Smooth muscle cell of the brain vasculature (primary cell): Measurements from ENCODE around the gene PGC.

Source experiments
- DNase-seq: peaks from one replicate; pipeline ENCODE4 v3.0.0-alpha.2; 2012; ENCODE audit warnings: low read depth, low spot score

The PGC gene

DNA sequence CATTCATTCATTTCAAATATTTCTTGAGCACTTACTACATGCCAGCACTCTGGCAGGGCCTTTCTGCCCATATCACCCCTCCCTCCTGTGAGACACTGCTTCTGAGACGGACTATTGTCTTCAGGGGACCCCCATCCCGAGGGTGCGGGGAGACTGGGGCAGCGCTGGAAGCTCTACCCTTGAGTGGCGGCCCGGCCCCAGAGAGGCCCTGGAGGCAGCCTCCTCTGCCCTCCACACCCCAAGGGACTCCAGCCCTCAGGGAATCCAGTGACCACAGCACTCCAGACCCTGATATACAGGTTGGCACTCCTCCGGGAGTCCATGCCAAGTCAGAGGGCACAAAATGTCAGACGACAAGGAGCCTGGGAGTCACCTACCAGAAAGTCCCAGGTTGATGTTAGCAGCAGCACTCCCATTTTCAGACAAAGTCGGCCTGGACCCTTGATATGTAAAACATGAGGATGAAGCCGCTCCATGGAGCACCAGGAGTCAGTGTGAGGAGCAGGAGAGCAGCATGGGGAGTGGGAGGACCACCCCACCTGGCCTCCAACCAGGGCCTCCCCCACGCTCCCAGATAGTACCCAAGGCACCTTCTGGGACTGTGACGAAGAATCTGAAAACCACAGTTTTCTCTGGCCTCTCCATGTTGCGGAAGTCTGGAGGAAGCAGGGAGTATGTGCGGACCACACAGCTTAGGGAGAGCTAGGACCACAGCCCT lies 32.5 kb downstream of the PGC start:
- no peak for DNase-seq

DNA sequence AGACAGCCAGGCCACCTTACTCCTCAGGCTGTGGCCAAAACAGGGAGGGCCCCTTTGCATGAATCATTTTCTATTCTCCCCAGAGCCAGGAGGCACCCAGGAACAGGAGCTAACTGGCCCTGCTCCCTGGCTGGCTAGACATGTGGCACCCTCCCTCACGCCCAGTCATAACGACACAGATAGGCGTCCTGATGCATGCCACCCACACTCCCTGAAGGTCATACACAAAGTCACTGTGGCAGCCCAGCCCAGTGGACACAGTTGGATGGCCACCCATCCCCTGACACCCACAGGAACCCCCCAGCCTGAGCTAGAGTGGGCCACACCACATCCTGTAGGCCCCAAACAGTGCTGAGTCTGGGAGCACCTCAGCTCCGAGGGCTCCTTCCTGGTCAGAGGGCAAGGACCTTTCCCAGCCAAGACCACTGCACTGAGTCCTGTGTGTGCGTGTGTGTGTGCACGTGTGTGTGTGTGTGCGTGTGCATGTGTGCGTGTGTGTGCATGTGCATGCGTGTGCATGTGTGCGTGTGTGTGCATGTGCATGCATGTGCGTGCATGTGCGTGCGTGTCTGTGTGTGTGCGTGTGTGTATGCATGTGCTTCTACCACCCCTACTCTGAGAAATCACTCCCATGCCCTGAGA lies 33.4 kb downstream of the PGC start:
- no peak for DNase-seq

DNA sequence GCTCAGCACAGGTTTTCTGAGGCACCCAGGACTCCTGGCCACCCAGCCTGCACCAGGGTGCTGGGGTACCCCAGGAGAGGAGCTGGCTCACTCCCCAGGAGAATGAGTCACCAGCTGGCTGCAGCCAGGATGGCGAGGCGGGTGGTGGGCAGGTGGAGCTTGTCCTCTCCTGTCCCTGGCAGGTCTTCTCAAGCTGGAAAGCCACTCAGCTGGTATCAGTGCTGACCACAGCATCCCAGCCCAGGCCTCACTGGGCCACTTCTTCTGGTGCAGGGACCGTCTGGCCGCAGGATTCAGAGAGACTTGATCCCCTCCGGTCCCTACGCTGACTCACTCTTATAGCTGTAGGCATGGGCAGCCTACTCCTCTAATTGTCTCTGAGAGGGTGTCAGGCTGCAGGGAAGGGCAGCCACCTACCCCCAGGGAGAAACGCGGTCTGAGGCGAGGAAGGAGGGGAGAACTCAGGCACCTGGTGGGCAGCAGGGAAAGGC lies 34.0 kb downstream of the PGC start:
- DNase-seq, result no peak

DNA sequence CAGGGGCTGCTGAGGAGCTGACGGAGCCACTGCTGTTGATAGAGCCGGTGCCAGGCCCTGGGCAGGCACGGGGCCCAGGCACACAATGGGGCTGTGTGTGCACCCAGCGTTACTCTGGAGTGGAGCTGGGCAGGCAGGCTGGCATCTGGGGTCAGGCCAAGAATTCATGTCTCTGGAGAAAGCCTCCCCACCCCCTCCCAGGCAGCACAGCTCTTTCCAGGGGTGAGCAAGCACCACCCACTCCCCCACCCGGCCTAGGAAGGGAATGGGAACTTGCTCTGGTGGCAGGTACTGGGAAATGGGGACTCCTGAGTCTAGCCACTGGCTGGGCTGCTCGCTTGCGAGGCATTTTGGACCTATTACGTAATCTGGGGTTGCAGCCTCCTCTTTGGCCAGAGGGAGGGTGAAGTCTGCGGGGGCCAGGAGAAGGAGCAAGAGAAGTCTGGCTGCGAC lies 34.5 kb downstream of the PGC start:
- DNase-seq, result no peak

DNA sequence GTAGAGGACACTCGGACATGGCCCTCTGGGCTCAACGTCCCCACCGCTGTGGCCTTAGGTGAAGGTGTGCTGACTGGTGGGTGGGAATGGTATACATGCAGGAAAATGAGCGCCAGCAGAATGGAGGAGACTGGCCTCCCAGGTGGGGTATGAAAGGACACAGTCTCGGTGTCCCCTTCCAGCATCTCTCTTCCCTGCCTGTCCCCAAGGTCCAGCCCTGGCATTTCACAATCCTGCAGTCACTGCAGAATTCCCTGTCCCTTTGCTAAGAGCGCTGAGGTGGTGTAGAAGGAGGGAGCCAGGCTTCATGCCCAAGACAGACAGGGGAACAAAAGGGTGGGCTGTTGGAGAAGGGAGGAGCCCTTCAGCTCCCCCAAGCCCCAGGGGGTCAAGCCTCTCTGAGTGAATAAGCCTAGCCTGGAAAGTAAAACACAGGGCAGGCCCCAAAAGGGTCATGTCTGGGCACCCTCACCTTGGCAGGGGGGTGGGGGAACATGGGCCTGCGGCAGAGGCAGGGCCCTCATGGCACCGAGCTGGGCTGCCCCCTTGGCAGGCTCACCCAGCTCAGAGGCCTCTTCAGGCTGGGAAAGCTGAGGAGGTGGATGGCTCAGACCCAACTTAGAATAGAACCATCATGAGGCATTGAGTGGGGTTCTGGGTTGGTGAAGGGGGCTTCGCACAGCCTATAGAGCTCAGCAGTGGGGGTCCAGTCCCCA lies 35.7 kb downstream of the PGC start:
- no peak for DNase-seq

DNA sequence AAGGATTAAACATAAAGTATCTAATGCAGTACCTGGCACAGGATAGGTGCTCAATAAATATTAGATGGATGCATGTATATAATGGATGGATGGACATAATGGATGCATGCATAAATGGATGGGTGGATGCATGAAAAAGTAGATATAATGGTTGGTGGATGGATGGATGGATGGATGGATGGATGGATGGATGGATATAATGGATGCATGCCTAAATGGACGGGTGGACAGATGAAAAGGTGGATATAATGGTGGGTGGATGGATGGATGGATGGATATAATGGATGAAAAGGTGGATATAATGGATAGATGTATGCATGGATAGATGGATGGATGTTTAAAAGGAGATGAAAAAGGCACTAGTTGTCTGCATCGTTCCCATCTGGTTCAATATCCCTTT lies 37.8 kb downstream of the PGC start:
- no peak for DNase-seq

DNA sequence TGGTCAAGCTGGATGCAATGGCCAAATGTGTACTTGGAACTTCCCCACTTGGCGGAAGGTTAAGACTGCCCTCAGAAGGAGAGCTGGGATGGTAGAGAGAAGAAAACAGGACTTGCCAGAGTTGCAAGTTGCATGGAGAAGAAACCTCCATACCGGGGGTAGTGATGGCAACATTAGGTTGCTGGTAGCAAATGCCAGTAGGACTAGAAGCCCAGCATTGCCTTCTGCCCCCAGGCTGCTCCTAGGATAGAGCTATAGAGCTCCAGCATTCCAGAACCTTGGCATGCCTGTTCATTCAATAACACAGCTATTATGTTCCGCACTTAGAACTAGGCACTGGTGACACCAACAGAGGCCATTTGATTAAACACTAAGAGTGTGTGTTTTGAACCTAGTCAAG lies 38.3 kb downstream of the PGC start:
- DNase-seq, result no peak

DNA sequence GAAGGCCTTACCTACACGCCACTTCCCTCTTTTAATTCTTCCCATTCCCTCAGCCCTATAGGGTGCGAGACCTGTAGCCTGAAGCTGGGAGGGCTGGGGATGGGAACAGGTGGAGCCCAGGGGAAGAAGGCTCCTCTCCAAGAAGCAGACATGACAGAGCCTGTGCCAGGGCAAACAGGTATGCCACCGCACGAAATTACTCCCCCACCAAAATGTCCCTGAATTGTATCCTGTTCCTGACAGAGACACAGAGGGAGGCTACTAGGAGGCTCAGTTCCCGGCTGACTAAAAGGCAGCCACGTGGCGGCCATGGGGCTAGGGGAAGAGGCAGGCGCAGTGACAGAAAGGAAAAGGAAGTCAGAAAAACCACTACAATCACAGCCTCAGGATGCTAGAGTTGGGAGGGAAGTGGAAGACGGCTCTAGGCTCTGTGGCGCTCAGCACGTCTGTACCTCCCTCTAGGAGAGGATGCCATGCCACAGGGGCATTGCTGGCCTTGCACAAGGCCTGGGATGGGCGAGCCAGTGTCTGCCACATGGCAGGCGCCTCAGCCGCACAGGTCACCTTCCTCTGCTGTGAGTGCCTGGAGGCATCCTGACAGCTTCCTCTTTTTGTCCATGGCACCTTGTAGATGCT lies 39.5 kb downstream of the PGC start:
- no peak for DNase-seq

DNA sequence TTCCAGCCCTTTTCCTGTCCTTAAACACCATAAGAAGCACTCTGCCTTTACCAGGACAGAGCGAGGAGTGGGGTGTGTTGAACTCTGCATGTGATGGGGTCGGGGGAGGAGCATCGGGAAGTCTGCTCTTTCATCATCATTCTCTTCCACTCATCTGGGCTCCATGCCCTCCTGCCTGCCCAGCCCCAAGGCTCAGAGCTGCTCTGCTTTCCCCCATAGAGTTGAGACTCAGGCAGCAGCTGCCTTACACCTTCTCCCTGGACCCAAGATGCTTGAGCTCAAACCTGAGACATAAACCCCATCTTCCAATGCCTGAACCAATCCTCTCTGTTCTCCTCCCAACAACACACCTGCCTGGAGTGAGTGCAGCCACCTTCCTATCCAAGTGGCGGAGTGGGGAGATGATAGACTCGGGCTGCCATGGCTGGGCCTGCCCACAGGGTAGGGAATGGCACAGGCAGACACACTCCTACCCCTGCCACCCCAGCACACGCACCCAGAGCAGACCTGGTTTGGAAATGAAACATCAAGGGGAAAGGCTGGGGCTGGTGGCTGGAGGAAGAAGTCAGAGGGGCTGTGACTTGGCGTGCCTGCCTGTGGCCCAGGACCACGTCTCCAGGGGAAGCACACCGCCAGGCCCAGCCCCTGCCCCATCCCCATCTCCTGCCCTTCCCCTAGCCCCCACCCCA lies 40.2 kb downstream of the PGC start:
- DNase-seq, result no peak

DNA sequence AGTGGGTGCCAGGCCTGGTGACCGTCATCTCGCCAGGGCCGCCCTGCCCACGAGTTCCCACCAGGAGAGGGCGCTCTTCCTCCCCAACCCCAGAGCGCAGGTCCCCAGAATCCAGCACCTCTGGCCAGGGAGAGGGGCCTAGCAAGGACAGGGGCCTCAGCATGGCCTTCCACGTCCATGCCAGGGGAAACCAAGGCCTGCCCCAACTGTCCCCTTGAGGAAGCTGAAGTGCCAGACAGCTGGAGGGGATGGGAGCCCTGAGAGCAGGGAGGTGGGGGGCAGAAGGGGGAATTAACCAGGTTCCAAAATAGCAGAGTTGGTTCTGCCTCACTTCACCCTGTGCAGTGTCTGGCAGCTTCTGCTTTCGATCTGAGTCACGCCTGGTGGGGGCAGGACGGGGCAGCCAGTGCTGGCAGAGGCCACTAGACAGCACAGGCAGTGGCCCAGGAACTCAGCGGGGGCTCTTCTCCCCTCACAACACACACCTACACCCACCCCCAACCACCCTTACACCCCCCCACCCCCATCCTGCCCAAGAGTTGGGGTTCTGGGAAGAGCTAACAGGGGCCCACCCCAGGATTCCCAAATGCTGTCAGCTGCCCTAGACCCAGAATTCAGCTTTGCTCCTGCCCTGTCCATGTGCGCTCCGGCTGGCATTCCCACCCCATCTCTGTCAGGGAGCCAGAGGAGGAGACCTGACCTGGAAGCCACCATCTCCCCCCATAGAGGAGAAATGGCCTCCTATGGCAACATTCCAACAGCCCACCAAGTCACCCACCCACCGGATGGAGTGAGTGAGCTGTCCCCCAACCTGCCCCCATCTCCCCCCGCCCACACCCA lies 41.0 kb downstream of the PGC start:
- DNase-seq, result no peak

DNA sequence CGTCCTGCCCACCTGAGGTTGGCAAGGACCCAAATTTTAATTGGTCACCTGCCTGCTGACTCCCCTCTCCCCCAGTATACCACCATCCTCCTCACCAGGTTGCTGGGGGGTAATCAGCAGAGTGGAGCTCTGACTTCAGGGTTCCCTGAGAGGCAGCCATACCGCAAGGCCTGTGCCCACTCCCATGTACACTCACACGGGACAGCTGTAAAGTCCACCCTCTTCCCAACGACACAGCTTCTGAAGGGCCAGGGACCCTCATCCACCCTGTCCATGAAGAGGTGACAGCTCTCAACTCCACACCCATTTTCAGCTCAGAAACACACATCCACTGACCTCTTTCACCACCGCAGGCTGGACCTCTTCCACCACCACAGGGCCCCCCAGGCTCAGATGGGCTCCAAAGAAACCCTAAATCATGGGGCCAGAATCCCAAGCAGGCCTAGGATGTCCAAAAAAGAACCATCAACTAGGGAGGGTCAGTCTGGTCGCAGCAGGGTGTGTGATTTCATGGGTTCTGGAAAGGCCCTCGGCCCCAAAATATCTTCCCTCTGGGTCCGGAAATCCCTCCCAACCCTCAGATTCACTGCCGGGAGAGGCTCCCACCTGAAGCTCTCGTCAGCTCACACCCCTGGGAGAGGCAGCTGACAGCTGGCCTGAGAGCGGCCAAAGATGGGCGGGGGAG lies 41.7 kb downstream of the PGC start:
- no peak for DNase-seq

DNA sequence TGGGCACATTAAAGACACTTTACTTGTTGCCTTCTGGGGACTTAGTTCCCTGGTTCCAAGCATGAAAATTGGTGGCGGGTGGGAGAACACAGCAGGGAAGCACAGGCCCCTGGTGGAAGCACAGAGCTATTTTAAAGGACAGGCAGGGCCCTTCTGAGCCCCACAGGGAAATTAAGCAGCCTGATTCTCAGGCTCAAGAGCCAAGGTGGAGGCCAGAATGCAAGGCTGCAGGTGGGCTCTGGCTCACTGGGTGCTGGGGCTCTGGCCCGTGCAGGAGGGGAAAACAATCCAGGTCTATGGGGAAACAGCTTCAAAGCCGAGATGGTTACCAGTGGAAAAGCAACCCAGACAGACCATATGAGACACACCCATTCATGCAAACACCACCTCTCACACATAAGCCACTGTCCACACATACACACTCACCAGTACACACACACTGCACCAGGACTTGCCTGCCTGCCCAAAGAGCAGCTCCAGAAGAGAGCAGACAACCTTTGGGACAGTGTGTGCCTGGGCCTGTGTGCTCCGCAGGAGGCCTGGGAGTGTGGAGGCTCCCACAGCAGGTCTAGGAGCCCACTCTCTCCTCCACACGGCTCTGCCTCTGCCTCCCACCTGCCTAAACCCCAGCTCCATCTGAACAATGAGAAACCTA lies 42.4 kb downstream of the PGC start:
- DNase-seq, result no peak

DNA sequence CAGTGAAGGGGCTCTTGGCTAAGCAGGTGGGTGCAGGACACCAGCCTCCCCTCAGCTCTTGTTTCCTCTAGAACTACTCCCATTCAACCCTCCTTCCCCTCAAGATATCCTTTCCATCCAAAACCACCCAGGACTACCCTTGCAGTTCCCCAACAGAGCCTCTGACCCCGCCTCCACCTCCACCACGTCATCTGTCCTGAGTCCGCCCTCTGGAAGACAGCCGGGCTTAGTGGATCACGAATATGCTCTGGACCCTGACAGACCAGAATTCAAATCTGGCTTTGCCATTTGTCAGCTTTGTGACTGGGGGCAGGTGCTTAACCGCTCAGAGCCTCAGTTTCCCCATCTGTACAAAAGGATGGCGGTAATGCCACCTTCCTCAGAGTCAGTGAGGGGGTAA lies 43.2 kb downstream of the PGC start:
- no peak for DNase-seq

DNA sequence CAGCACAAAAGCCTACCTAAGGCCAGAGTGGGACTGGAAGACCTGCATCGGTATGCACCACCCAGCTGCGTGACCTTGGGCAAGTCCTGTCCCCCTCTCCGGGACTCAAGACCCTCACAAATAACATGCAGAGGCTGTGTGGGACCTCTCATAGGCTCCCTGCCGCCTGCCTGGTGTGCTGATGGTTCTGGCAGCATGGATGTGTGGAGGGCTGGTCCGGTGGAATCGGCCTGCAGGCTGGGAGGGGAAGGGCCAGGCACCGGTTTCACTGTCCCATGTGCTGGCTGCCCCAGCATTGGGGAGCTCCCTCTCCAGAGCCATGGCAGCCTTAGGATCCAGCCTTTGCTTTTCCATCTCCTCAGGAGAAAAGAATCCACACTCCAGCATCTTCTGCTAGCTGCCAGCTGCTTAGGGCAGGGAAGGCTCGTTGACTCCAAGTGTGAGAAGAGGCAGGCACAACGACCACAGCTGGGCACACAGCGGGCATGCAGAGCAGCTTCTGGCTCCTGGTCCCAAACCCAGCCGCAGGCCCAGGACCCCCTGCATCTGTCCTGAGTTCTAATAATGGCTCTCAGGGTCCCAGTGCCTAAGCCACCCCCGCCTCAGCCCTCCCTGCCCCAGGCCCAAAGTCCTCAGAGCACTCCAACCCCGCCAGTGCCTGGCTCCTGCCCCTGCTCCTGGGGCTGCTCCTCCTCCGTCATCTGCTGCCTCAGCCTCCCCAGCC lies 44.3 kb downstream of the PGC start:
- no peak for DNase-seq

DNA sequence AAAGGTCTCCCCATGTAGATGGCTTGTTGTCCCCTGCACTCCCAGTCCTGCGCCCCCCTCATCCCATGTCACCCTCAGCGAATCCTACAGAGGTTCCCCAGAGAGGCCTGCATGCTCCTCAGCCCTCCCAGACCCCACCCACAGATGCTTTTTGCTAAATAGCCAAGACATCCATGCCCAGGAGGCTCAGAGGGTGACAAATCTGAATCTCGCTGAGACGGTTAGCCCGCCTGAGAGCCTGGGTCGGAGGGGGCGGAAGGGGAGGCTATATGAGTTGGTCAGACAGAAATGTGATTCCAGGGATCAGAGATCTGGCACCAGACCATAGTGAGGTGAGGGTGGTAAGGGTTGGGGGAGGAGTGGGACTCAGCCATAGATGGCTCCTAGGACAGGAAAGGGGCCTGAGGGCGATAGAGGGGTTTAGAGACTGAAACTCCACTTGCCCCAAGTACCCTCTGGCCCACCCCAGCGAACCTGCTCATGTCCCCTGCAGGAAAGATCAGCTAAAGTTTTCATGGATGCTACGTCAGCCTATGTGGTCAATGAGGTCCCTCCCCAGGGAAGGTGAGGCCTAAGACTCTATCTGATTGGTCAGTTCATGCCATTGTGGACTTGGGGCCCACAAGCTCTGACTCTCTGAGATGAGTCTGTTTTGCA lies 45.0 kb downstream of the PGC start:
- no peak for DNase-seq

DNA sequence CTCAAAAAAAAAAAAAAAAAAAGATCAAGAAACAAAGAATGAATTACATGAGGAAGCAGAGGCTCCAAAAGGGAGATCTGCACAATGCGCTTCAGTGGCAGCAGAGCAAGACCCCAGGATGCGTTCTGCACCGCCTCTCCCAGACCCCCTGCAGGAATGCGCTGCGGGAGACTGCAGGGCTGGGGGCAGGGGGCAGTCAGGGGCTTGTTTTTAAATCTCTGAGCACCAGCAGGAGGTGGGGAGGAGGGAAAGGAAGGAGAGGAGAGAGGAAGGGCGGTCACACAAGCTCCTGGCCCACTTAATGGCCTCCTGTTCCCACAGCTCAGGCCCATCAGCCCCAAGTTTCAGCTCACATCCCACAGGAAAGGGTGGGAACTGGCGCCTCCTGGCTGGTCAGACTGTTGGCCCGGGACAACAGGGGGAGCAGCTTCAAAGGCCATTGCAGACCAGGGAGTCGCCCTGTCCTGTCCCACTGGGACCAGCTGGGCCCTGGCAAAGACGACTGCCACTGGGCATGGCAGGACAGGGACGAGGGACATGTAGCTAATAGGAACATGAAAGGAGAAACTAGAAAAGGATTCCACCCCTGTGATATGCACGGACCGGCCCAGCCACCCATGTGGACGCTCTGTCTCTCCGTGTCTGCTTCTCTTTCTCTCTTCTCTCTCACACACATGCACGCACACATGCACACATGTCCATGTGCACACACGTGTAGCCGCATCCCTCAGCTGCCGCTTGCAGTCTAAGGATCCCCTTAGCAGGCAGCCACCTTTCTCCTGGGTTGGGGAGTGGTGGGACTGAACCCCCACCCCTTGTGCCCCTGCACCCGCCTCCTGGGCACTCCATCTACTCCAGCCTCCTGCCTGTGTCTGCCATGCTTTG lies 46.5 kb downstream of the PGC start:
- DNase-seq, result no peak

DNA sequence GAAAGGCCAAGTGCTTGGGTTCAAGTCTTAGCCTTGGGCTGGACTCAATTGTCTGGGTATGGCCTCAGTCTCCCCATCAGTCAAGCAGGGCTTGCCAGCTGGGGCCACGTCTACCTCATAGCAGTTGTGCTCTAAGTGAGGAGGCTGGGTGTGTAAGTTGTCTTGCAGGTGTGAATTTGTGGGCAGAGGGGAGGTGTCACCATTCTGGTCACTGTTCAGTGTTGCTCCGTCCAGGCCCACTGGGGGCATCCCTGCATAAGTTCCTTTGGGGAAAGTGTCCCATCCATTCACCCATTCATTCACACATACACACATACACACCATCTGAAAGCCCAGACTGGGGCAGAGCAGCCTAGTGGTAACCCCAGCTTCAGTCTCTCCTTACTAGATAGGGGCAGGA lies 48.1 kb downstream of the PGC start:
- no peak for DNase-seq
